SIG-M5 treated with dmso at 0.1 percent for 504 hours (cell line): Measurements from ENCODE around the gene MFSD6.
"Not testable (repeated sequence)": the region's sequence is repeated elsewhere in the genome, so short reads cannot be mapped to it uniquely, and the experiment has no call there.

Source experiments
- DNase-seq: peaks from one replicate; lab custom pipeline; 2025; ENCODE audit not compliant: unreplicated experiment; lab: John Stamatoyannopoulos, UW

Gene MFSD6

GRCh38 chr2:190462181-190462580 lies 54.0 kb downstream of the MFSD6 start:
- DNase-seq: no peak

GRCh38 chr2:190462611-190463010 lies 54.5 kb downstream of the MFSD6 start:
- DNase-seq: no peak

- no peak for DNase-seq
Observed at GRCh38 chr2:190465060-190465459, 56.9 kb downstream of the MFSD6 start.

GRCh38 chr2:190466819-190467446 lies 58.8 kb downstream of the MFSD6 start:
- no peak for DNase-seq

GRCh38 chr2:190467575-190468083 lies 59.5 kb downstream of the MFSD6 start:
- no peak for DNase-seq

GRCh38 chr2:190468354-190468753 lies 60.2 kb downstream of the MFSD6 start:
- not testable (repeated sequence) for DNase-seq

- DNase-seq: no peak
Observed at GRCh38 chr2:190468814-190469569, 60.8 kb downstream of the MFSD6 start.

- peak; percentile 18 for DNase-seq
Observed at GRCh38 chr2:190469771-190470170, 61.6 kb downstream of the MFSD6 start.

GRCh38 chr2:190470256-190470826 lies 62.2 kb downstream of the MFSD6 start:
- no peak for DNase-seq

- no peak for DNase-seq
Observed at GRCh38 chr2:190477661-190478454, 69.7 kb downstream of the MFSD6 start.

- DNase-seq: no peak
Observed at GRCh38 chr2:190478572-190479195, 70.5 kb downstream of the MFSD6 start.

- DNase-seq: no peak
Observed at GRCh38 chr2:190481339-190481738, 73.2 kb downstream of the MFSD6 start.

- DNase-seq: no peak
Observed at GRCh38 chr2:190482451-190482850, 74.3 kb downstream of the MFSD6 start.

- DNase-seq: no peak
Observed at GRCh38 chr2:190486037-190486623, 78.0 kb downstream of the MFSD6 start.

GRCh38 chr2:190488516-190489233 lies 80.5 kb downstream of the MFSD6 start:
- no peak for DNase-seq

GRCh38 chr2:190489475-190489874 lies 81.3 kb downstream of the MFSD6 start:
- DNase-seq: no peak

- DNase-seq: no peak
Observed at GRCh38 chr2:190490502-190490901, 82.3 kb downstream of the MFSD6 start.

GRCh38 chr2:190493095-190493494 lies 84.9 kb downstream of the MFSD6 start:
- DNase-seq: no peak

- DNase-seq: not testable (repeated sequence)
Observed at GRCh38 chr2:190494600-190495227, 86.6 kb downstream of the MFSD6 start.
